OCI-LY1 (cell line): ENCODE measurements around the gene GLIS1.

Experiments
- H2AFZ ChIP-seq: fragments of 200-600 bp; sonication (generic), shearing (Covaris generic); 2 replicates; pipeline ENCODE4 v1.6.0; 2014; ENCODE audit warnings: antibody characterized with exemption, mild to moderate bottlenecking, low read length
- H3F3A ChIP-seq: fragments of 200-600 bp; sonication (generic), shearing (Covaris generic); 2 replicates; pipeline ENCODE4 v1.6.0; 2014; ENCODE audit warnings: mild to moderate bottlenecking, antibody characterized with exemption, low read length, moderate library complexity; ENCODE audit not compliant: insufficient read depth
- H3K27ac ChIP-seq: fragments of 200-600 bp; sonication (generic); 2 replicates; pipeline ENCODE4 v1.5.1; 2014; ENCODE audit warnings: low read length, mixed run types, mild to moderate bottlenecking, low read depth; ENCODE audit not compliant: poor library complexity, severe bottlenecking
- H3K27me3 ChIP-seq: fragments of 200-600 bp; sonication (generic); 2 replicates; pipeline ENCODE4 v1.6.0; 2014; ENCODE audit warnings: antibody characterized with exemption, mild to moderate bottlenecking, low read length, moderate library complexity; ENCODE audit not compliant: insufficient read depth
- H3K36me3 ChIP-seq: fragments of 200-600 bp; sonication (generic); 2 replicates; pipeline ENCODE4 v1.6.1; 2014; ENCODE audit warnings: mild to moderate bottlenecking, antibody characterized with exemption, low read length, moderate library complexity, mixed read lengths; ENCODE audit not compliant: insufficient read depth
- H3K4me1 ChIP-seq: fragments of 200-600 bp; sonication (generic); 2 replicates; pipeline ENCODE4 v1.5.1; 2014; ENCODE audit warnings: mild to moderate bottlenecking, low read length, moderate library complexity; ENCODE audit not compliant: insufficient read depth, severe bottlenecking
- H3K4me2 ChIP-seq: fragments of 200-600 bp; sonication (generic), shearing (Covaris generic); 2 replicates; pipeline ENCODE4 v1.6.1; 2014; ENCODE audit warnings: low read length
- H3K4me3 ChIP-seq: fragments of 200-600 bp; sonication (generic); 2 replicates; pipeline ENCODE4 v1.5.1; 2014; ENCODE audit warnings: low read length, low read depth, mild to moderate bottlenecking, mixed read lengths; ENCODE audit not compliant: poor library complexity, severe bottlenecking
- H3K79me2 ChIP-seq: fragments of 200-600 bp; shearing (Covaris generic); 2 replicates; pipeline ENCODE4 v1.6.1; 2016; ENCODE audit warnings: mixed run types, low read length, mixed read lengths; ENCODE audit not compliant: insufficient read depth
- H3K9ac ChIP-seq: fragments of 200-600 bp; sonication (generic), shearing (Covaris generic); 2 replicates; pipeline ENCODE4 v1.6.1; 2014; ENCODE audit warnings: mild to moderate bottlenecking, low read length, mixed read lengths
- H3K9me2 ChIP-seq: fragments of 200-600 bp; sonication (generic), shearing (Covaris generic); 2 replicates; pipeline ENCODE4 v1.6.1; 2014; ENCODE audit warnings: low read depth, mild to moderate bottlenecking, low read length, mixed read lengths
- H3K9me3 ChIP-seq: fragments of 200-600 bp; shearing (Covaris generic); 2 replicates; pipeline ENCODE4 v1.6.1; 2014; ENCODE audit warnings: low read length, mixed read lengths
- H4K20me1 ChIP-seq: fragments of 200-600 bp; sonication (generic), shearing (Covaris generic); 2 replicates; pipeline ENCODE4 v1.6.0; 2016; ENCODE audit warnings: mild to moderate bottlenecking, low read length; ENCODE audit not compliant: insufficient read depth
- CTCF ChIP-seq: fragments of 200-600 bp; sonication (generic), shearing (Covaris generic); IDR thresholded peaks from 2 replicates; pipeline ENCODE4 v1.5.1; 2017; ENCODE audit warnings: mild to moderate bottlenecking, antibody characterized with exemption, low read length, moderate library complexity, mixed read lengths
- EZH2 ChIP-seq: fragments of 200-600 bp; sonication (generic), shearing (Covaris generic); IDR thresholded peaks from 2 replicates; pipeline ENCODE4 v1.8.0; 2017; ENCODE audit warnings: borderline replicate concordance, mixed run types, mild to moderate bottlenecking, antibody characterized with exemption, low read length, moderate library complexity, mixed read lengths

The GLIS1 gene

GRCh38 chr1:53599481-53599880, 139.5 kb downstream of the GLIS1 start:
- H3K79me2 ChIP-seq = no peaks in the 10 kb centered on the region
- H2AFZ ChIP-seq = no peak overlapping the region
- H3K4me1 ChIP-seq = no peaks in the 10 kb centered on the region
- no peaks in the 10 kb centered on the region for H3K27me3 ChIP-seq
- H3F3A ChIP-seq = no peaks in the 10 kb centered on the region
- no peak overlapping the region for H3K4me3 ChIP-seq
- H3K9me3 ChIP-seq = no peaks in the 10 kb centered on the region
- no peaks in the 10 kb centered on the region for H3K36me3 ChIP-seq
- H3K9ac ChIP-seq = no peak overlapping the region
- H3K9me2 ChIP-seq = no peaks in the 10 kb centered on the region
- no peak overlapping the region for H3K27ac ChIP-seq
- no peaks in the 10 kb centered on the region for H4K20me1 ChIP-seq
- TF ChIP-seq EZH2 (no peak), CTCF (no peak)
- no peak overlapping the region for H3K4me2 ChIP-seq

- H3K27ac ChIP-seq = no peak overlapping the region
- H3K9me2 ChIP-seq = no peaks in the 10 kb centered on the region
- no peak overlapping the region for H3K4me3 ChIP-seq
- no peaks in the 10 kb centered on the region for H3F3A ChIP-seq
- no peaks in the 10 kb centered on the region for H3K36me3 ChIP-seq
- no peaks in the 10 kb centered on the region for H4K20me1 ChIP-seq
- no peak overlapping the region for H2AFZ ChIP-seq
- H3K4me2 ChIP-seq = no peak overlapping the region
- TF ChIP-seq EZH2 (no peak), CTCF (no peak)
- no peaks in the 10 kb centered on the region for H3K4me1 ChIP-seq
- H3K27me3 ChIP-seq = no peaks in the 10 kb centered on the region
- H3K9ac ChIP-seq = no peak overlapping the region
- no peaks in the 10 kb centered on the region for H3K9me3 ChIP-seq
- no peaks in the 10 kb centered on the region for H3K79me2 ChIP-seq
Measured at GRCh38 chr1:53598966-53599365, 140.0 kb downstream of the GLIS1 start.

GRCh38 chr1:53595906-53596305, 143.1 kb downstream of the GLIS1 start:
- H3K27me3 ChIP-seq = peaks cover 5% of the 10 kb centered on the region; the same call in 1 of the 2 replicates
- H3F3A ChIP-seq = no peaks in the 10 kb centered on the region
- H3K4me2 ChIP-seq = no peak overlapping the region
- H3K9me2 ChIP-seq = no peaks in the 10 kb centered on the region
- TF ChIP-seq EZH2 (no peak), CTCF (no peak)
- no peak overlapping the region for H3K9ac ChIP-seq
- no peaks in the 10 kb centered on the region for H4K20me1 ChIP-seq
- no peaks in the 10 kb centered on the region for H3K4me1 ChIP-seq
- no peak overlapping the region for H3K27ac ChIP-seq
- H3K9me3 ChIP-seq = no peaks in the 10 kb centered on the region
- no peaks in the 10 kb centered on the region for H3K36me3 ChIP-seq
- H2AFZ ChIP-seq = no peak overlapping the region
- H3K79me2 ChIP-seq = no peaks in the 10 kb centered on the region
- H3K4me3 ChIP-seq = no peak overlapping the region
